GDM1 (cell line): ENCODE data around the gene MINDY1.

Experiments
- DNase-seq: peaks from one replicate; lab custom pipeline; 2025; lab: John Stamatoyannopoulos, UW

MINDY1 gene

GRCh38 chr1:151011154-151011850, 4.6 kb upstream of the MINDY1 start:
- DNase-seq = no peak

GRCh38 chr1:151010346-151010726, 3.6 kb upstream of the MINDY1 start:
- no peak for DNase-seq

GRCh38 chr1:151009674-151010345, 3.1 kb upstream of the MINDY1 start:
- DNase-seq = no peak

- DNase-seq = no peak
Measured at GRCh38 chr1:151009206-151009587, 2.5 kb upstream of the MINDY1 start.

- DNase-seq = peak; percentile 91
Measured at GRCh38 chr1:151008244-151009205, 1.8 kb upstream of the MINDY1 start, which contains the start of gene PRUNE1. PRUNE1 (plus strand) TSS chr1:151008449; CDS start chr1:151008633, 184 bp downstream.

- DNase-seq = no peak
Measured at GRCh38 chr1:151007853-151008243, 1.1 kb upstream of the MINDY1 start.

GRCh38 chr1:151005729-151006319, 878 bp downstream of the MINDY1 start:
- no peak for DNase-seq

- DNase-seq = no peak
Measured at GRCh38 chr1:151003180-151003579, 3.5 kb downstream of the MINDY1 start.

- no peak for DNase-seq
Measured at GRCh38 chr1:151002611-151003010, 4.1 kb downstream of the MINDY1 start.

GRCh38 chr1:151002051-151002450, 4.7 kb downstream of the MINDY1 start:
- DNase-seq = no peak

- DNase-seq = no peak
Measured at GRCh38 chr1:151001602-151002001, 5.1 kb downstream of the MINDY1 start.

GRCh38 chr1:151000408-151000807, 6.3 kb downstream of the MINDY1 start:
- no peak for DNase-seq

GRCh38 chr1:150999926-151000325, 6.8 kb downstream of the MINDY1 start:
- no peak for DNase-seq

GRCh38 chr1:150999051-150999674, 7.5 kb downstream of the MINDY1 start:
- peak; percentile 38 for DNase-seq

- DNase-seq = no peak
Measured at GRCh38 chr1:150997949-150998348, 8.8 kb downstream of the MINDY1 start.

- DNase-seq = no peak
Measured at GRCh38 chr1:150997126-150997872, 9.4 kb downstream of the MINDY1 start.

- DNase-seq = no peak
Measured at GRCh38 chr1:150995896-150996295, 10.8 kb downstream of the MINDY1 start.

GRCh38 chr1:150995460-150995859, 11.2 kb downstream of the MINDY1 start:
- DNase-seq = no peak

- DNase-seq = no peak
Measured at GRCh38 chr1:150994248-150994647, 12.5 kb downstream of the MINDY1 start.

- no peak for DNase-seq
Measured at GRCh38 chr1:150992626-150993025, 14.1 kb downstream of the MINDY1 start.

- DNase-seq = no peak
Measured at GRCh38 chr1:150987924-150988323, 18.8 kb downstream of the MINDY1 start.
